HK-2 (cell line): ENCODE measurements around the gene NLRP11.

Source experiments
- DNase-seq: peaks from one replicate; pipeline ENCODE4 v3.0.0-alpha.2; 2018; ENCODE audit not compliant: unreplicated experiment

NLRP11 gene

GRCh38 chr19:55831846-55832245, at the start of gene NLRP11:
NLRP11 (minus strand) TSS chr19:55831999; CDS start chr19:55818174, 13,825 bp downstream.
- DNase-seq, result no peak

- no peak for DNase-seq
These were observed 45.4 kb upstream of the NLRP11 start for GRCh38 chr19:55877211-55877610.

- no peak for DNase-seq
These were observed 38.9 kb upstream of the NLRP11 start for GRCh38 chr19:55870736-55871135.

- no peak for DNase-seq
These were observed 35.3 kb upstream of the NLRP11 start for GRCh38 chr19:55867101-55867500.

GRCh38 chr19:55866521-55866920, 34.7 kb upstream of the NLRP11 start:
- no peak for DNase-seq

GRCh38 chr19:55858969-55859368, 27.2 kb upstream of the NLRP11 start:
- DNase-seq, result no peak

GRCh38 chr19:55858401-55858800, 26.6 kb upstream of the NLRP11 start:
- DNase-seq, result no peak

GRCh38 chr19:55857974-55858373, 26.2 kb upstream of the NLRP11 start:
- no peak for DNase-seq

- DNase-seq, result no peak
These were observed 25.4 kb upstream of the NLRP11 start for GRCh38 chr19:55857149-55857548.

GRCh38 chr19:55855160-55855559, 23.4 kb upstream of the NLRP11 start:
- DNase-seq, result no peak

GRCh38 chr19:55838906-55839305, 7.1 kb upstream of the NLRP11 start:
- DNase-seq, result no peak

- no peak for DNase-seq
These were observed 6.5 kb upstream of the NLRP11 start for GRCh38 chr19:55838251-55838650.

GRCh38 chr19:55836340-55836739, 4.5 kb upstream of the NLRP11 start, which contains the start of gene NLRP4:
NLRP4 (plus strand) TSS chr19:55836540; CDS start chr19:55852081, 15,541 bp downstream.
- DNase-seq, result peak; percentile 4

- DNase-seq, result no peak
These were observed 877 bp upstream of the NLRP11 start for GRCh38 chr19:55832676-55833075.

- DNase-seq, result no peak
These were observed 1.1 kb downstream of the NLRP11 start for GRCh38 chr19:55830656-55831055.

- no peak for DNase-seq
These were observed 11.8 kb downstream of the NLRP11 start for GRCh38 chr19:55820037-55820436.

- DNase-seq, result no peak
These were observed 17.9 kb downstream of the NLRP11 start for GRCh38 chr19:55813906-55814305.

- no peak for DNase-seq
These were observed 19.4 kb downstream of the NLRP11 start for GRCh38 chr19:55812449-55812848.

GRCh38 chr19:55811340-55811739, 20.5 kb downstream of the NLRP11 start:
- no peak for DNase-seq

- DNase-seq, result peak; percentile 70
These were observed 22.3 kb downstream of the NLRP11 start for GRCh38 chr19:55809381-55810058.

- DNase-seq, result no peak
These were observed 29.5 kb downstream of the NLRP11 start for GRCh38 chr19:55802281-55802680.

GRCh38 chr19:55801416-55801815, 30.4 kb downstream of the NLRP11 start:
- no peak for DNase-seq

- no peak for DNase-seq
These were observed 36.8 kb downstream of the NLRP11 start for GRCh38 chr19:55795021-55795420.

GRCh38 chr19:55781112-55781511, 50.7 kb downstream of the NLRP11 start:
- DNase-seq, result no peak
